ENCODE data around the gene CACNA1I.

- TF ChIP-seq CTCF (IDR thresholded peaks at IDR 0.05), result no peak
- TF ChIP-seq POLR2A (IDR thresholded peaks at IDR 0.05), result no peak
Observed at GRCh38 chr22:39628563-39629080, 58.1 kb downstream of the CACNA1I start.
